HFF-Myc (cell line): Measurements from ENCODE around the gene STRIP2.
"Not testable (repeated sequence)": the region's sequence is repeated elsewhere in the genome, so short reads cannot be mapped to it uniquely, and the experiment has no call there.

Source experiments
- DNase-seq: peaks from one replicate; pipeline ENCODE4 v3.0.0-alpha.2; 2011; ENCODE audit warnings: low read depth; ENCODE audit errors: extremely low read depth
- H3K4me3 ChIP-seq: replicated peaks from 2 replicates; pipeline ENCODE4 v1.5.1; 2011; ENCODE audit warnings: low read depth, mild to moderate bottlenecking, control low read depth, low read length
- CTCF ChIP-seq: IDR thresholded peaks from 2 replicates; pipeline ENCODE4 v1.5.1; 2012; ENCODE audit warnings: mild to moderate bottlenecking, low read depth, low read length, control low read depth; ENCODE audit errors: missing control alignments

The STRIP2 gene

GRCh38 chr7:129525225-129525862, 91.1 kb downstream of the STRIP2 start:
- TF ChIP-seq CTCF = no peak
- DNase-seq = no peak
- no peak overlapping the region for H3K4me3 ChIP-seq

GRCh38 chr7:129529643-129530042, 95.4 kb downstream of the STRIP2 start:
- no peak overlapping the region for H3K4me3 ChIP-seq
- TF ChIP-seq CTCF = no peak
- DNase-seq = no peak

DNA sequence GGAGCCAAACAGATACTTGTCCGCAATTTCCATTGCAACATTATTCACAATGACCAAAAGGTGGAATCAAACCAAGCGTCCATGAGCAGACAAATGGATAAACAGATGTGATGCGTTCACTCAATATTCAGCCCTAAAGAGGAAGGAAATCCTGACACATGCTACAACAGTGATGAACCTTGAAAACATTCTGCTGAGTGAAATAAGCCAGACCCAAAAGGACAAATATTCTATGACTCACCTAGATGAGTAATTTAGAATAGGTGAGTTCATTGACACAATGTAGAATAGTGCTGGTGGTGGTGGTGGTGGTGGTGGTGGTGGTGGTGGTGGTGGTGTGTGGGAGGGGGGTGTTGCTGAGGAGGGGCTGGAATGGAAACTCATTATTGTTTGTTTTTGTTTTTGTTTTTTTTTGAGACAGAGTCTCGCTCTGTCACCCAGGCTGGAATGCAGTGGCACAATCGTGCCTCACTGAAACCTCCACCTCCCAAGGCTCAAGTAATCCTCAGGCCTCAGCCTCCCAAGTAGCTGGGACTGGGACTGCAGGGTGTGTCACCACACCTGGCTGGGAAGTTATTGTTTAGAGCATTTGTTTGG, 96.7 kb downstream of the STRIP2 start:
- no peak for TF ChIP-seq CTCF
- DNase-seq = peak; percentile 32
- H3K4me3 ChIP-seq = no peak overlapping the region

- no peak for TF ChIP-seq CTCF
- DNase-seq = no peak
These were observed 97.5 kb downstream of the STRIP2 start for GRCh38 chr7:129531721-129532120.

GRCh38 chr7:129532375-129532774, 98.1 kb downstream of the STRIP2 start:
- no peak for DNase-seq
- TF ChIP-seq CTCF = no peak
- no peak overlapping the region for H3K4me3 ChIP-seq

More at GRCh38 chr7:129531721-129532120, 97.5 kb downstream of the STRIP2 start:
- no peak overlapping the region for H3K4me3 ChIP-seq

- DNase-seq, H3K4me3 ChIP-seq: not testable (repeated sequence)
These were observed 100.5 kb downstream of the STRIP2 start for GRCh38 chr7:129534558-129535274.

DNA sequence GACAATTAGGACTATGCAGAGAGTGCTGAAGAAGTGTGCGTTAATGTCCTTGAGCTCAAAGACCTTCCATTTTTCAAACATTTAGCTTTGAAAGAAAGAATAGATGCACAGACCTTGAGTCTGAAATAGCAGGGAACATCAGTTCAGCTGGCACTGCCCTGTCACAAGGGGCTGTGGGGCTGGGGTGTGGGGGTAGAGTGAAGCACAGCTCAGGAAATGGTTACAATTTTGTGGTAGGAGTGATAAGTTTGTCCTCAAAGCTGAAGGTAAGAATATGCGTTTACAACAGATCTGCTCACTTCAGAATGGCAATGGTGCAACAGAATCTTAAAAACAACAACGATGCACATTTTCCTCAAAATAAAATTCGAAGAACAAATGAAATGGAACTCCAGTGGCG, 101.7 kb downstream of the STRIP2 start:
- no peak for DNase-seq
- no peak for TF ChIP-seq CTCF
- H3K4me3 ChIP-seq = no peak overlapping the region
